A673 (cell line): ENCODE results near the gene ITGB6. TPM values are rescaled to one million over a fixed set of nuclear protein-coding genes. Genes with fewer than 3 reads are reported as not detected.

Experiments
- Bru-seq: library from RNA; stranded (reverse); fragments of 400-500 nt; gene quantifications from one replicate; lab custom pipeline; 2021; lab: Mats Ljungman, UMichigan
- BruChase-seq, 2 experiments: library from RNA; stranded (reverse); fragments of 400-500 nt; gene quantifications; one replicate each; lab custom pipeline; 2021; lab: Mats Ljungman, UMichigan
- BruUV-seq: library from RNA; stranded (reverse); fragments of 400-500 nt; replicated peaks from 2 replicates; lab custom pipeline; 2021; lab: Mats Ljungman, UMichigan
- CTCF ChIA-PET: fragments of 300-600 bp; sonication (Branson Sonifier 250); formaldehyde crosslinking; loops from one replicate; lab custom pipeline; 2022; ENCODE audit warnings: antibody characterized with exemption; lab: Charles Lee
- POLR2A ChIA-PET: fragments of 300-600 bp; sonication (Branson Sonifier 250); formaldehyde crosslinking; loops from one replicate; lab custom pipeline; 2022; ENCODE audit warnings: antibody characterized with exemption; ENCODE audit not compliant: low non-redundant PET; lab: Charles Lee
- DNase-seq: peaks from one replicate; pipeline ENCODE4 v3.0.0-alpha.2; 2015; ENCODE audit warnings: low spot score
- H3K27ac ChIP-seq: fragments of 200-600 bp; sonication (generic); 2 replicates; pipeline ENCODE4 v1.5.1; 2016; ENCODE audit warnings: mixed run types, low read depth, mild to moderate bottlenecking, mixed read lengths, antibody characterized with exemption, low read length; ENCODE audit not compliant: poor library complexity, severe bottlenecking
- H3K27me3 ChIP-seq: fragments of 200-600 bp; sonication (generic); replicated peaks from 2 replicates; pipeline ENCODE4 v1.6.1; 2017; ENCODE audit warnings: mixed run types, low read depth, mild to moderate bottlenecking, mixed read lengths, antibody characterized with exemption, low read length; ENCODE audit not compliant: insufficient read depth, poor library complexity
- H3K36me3 ChIP-seq: fragments of 200-600 bp; sonication (generic); 2 replicates; pipeline ENCODE4 v1.6.1; 2016; ENCODE audit warnings: mixed run types, mild to moderate bottlenecking, mixed read lengths, antibody characterized with exemption, low read length; ENCODE audit not compliant: insufficient read depth, poor library complexity, severe bottlenecking
- H3K4me1 ChIP-seq: fragments of 200-600 bp; sonication (generic); 2 replicates; pipeline ENCODE4 v1.6.1; 2017; ENCODE audit warnings: mixed run types, mild to moderate bottlenecking, mixed read lengths, antibody characterized with exemption, low read length; ENCODE audit not compliant: insufficient read depth, poor library complexity, severe bottlenecking
- H3K4me3 ChIP-seq: fragments of 200-600 bp; sonication (generic); 2 replicates; pipeline ENCODE4 v1.5.1; 2016; ENCODE audit warnings: low read depth, mixed run types, mild to moderate bottlenecking, mixed read lengths, low read length; ENCODE audit not compliant: poor library complexity, severe bottlenecking
- H3K9me3 ChIP-seq: fragments of 200-600 bp; sonication (generic); 2 replicates; pipeline ENCODE4 v1.6.1; 2016; ENCODE audit warnings: mixed run types, low read depth, mild to moderate bottlenecking, mixed read lengths, antibody characterized with exemption, low read length; ENCODE audit not compliant: poor library complexity, severe bottlenecking
- CTCF ChIP-seq: fragments of 300-800, 200-600 bp; sonication (generic); conservative IDR thresholded peaks from 2 replicates; pipeline ENCODE4 v1.5.1; 2017; ENCODE audit warnings: low read depth, mild to moderate bottlenecking, antibody characterized with exemption, low read length, moderate library complexity, mixed read lengths
- EZH2 ChIP-seq: fragments of 200-600 bp; sonication (generic); IDR thresholded peaks from 2 replicates; pipeline ENCODE4 v1.6.1; 2017; ENCODE audit warnings: borderline replicate concordance, low read depth, mild to moderate bottlenecking, mixed read lengths, antibody characterized with exemption, low read length; ENCODE audit not compliant: poor library complexity, severe bottlenecking
- intact Hi-C: fragments of 100-400 bp; cut with micrococcal nuclease; formaldehyde crosslinking; loops from one replicate; pipeline ENCODE4 v1.10.0; 2022; ENCODE audit not compliant: unreplicated experiment
- long read RNA-seq: library from polyadenylated mRNA; stranded (forward); transcript quantifications from one replicate; pipeline ENCODE4 v2.0.0, GENCODE V29; 2022
- total RNA-seq: library from RNA; stranded (reverse); gene quantifications from 2 replicates; pipeline ENCODE4 v1.2.3, GENCODE V29; 2021

ITGB6 gene
- total RNA-seq = not detected in 2 replicates
- percentile 6 among the genes with signal in this experiment for Bru-seq, nascent RNA
- percentile 11 among the genes with signal in this experiment for BruChase-seq, experiment 1, labeled RNA remaining after a 2-hour chase
- percentile 4 among the genes with signal in this experiment for BruChase-seq, experiment 2, labeled RNA remaining after a 6-hour chase
- long read RNA-seq = 0 reads

DNA sequence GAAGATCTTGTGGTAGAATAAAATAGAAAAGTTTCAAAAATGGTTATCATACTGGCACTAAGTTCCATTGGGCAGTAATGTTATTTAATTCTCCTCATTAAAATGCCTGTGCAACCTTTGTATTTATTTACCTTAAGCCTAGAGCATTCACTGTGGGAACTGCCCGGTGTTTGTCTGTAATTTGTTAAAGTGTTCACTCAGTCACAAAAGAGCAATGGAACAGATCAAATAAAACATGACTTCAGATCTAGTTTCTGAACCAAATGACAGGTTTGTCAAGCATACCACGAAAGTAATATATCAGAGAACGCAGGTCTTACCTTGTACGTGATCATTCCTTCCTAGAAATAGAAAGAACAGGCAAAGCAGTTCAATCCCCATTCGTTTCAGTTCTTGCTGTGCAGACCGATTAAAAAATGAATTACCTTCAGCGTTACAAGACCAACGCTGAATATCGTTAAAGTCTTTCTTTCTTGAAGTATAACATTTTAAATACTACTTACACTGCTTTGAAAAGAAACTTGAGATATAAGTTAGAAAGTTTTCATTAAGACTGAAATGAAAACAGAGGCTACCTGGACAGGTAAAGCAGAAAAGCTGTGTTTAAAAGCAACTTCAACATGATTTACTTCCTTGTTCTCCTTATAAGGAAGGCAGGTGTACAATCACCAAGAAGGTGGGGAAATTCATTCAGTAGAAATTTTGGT is at the start of gene ITGB6:
Gene ITGB6 (minus strand): TSS at position 590 of the 707 bp plus-strand sequence. CDS start 209 bp downstream, at position 381.
- POLR2A ChIA-PET = no interaction called here

DNA sequence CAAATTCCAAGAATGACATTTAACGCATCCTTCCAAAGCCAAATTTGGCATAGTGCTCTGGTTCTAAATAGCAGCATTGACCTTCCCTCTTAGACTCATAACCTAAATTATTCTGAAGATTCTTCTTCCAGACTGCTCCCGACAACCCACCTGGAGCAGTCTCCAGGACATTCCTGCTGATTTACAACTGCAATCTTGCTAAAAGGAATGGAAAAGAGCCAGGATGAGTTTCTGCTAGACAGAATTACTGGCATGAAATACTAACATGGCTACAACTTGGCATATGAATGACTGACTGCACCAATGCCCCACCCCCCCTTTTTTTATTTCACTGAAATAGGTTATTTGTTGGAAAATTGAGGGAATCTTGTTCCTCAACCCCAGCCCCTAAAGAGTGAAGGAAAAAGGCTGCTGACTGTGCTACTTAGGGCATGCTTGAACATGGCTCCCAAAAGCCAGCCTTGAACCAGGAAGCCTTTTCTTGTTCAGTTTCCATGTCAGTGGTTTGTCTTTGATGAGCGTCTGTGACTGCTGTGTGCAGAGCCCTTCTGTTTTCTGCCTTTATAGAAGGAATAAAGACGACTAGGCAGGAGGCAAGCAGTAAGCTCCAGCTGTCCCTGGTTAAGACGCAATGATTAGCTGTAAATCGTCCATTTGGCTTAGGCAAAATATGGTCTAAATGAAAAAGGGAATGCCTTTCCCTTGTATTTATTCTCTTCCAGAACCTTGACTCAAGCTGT is 47.4 kb upstream of the ITGB6 start:
- TF ChIP-seq CTCF (no peak), EZH2 (no peak)
- no peaks in the 10 kb centered on the region for H3K9me3 ChIP-seq
- no peak for DNase-seq
- ChIA-PET POLR2A (no interaction called here), CTCF (no interaction called here)
- H3K36me3 ChIP-seq = no peaks in the 10 kb centered on the region
- H3K27ac ChIP-seq = no peak overlapping the region
- no TSS peak for BruUV-seq
- no peaks in the 10 kb centered on the region for H3K27me3 ChIP-seq
- H3K4me3 ChIP-seq = no peak overlapping the region
- intact Hi-C loops = no loop called here
- H3K4me1 ChIP-seq = no peaks in the 10 kb centered on the region

More for the DNA sequence above, at the start of gene ITGB6:
- intact Hi-C loops = no loop called here
- H3K27ac ChIP-seq = no peak within 1 kb of the TSS
- peaks cover 5% of the 10 kb centered on the region for H3K27me3 ChIP-seq
- BruUV-seq = no TSS peak
- no peaks in the 10 kb centered on the region for H3K4me1 ChIP-seq
- no peak within 1 kb of the TSS for H3K4me3 ChIP-seq
- no peak for TF ChIP-seq CTCF
- no peak for TF ChIP-seq EZH2
- CTCF ChIA-PET = no interaction called here
- no peaks in the 10 kb centered on the region for H3K9me3 ChIP-seq
- no peak for DNase-seq
- no peaks in the 10 kb centered on the region for H3K36me3 ChIP-seq

- BruUV-seq = no TSS peak
- TF ChIP-seq CTCF (no peak), EZH2 (no peak)
- H3K36me3 ChIP-seq = no peaks in the 10 kb centered on the region
- H3K27ac ChIP-seq = no peak overlapping the region
- H3K4me3 ChIP-seq = no peak overlapping the region
- intact Hi-C loops = no loop called here
- no peaks in the 10 kb centered on the region for H3K4me1 ChIP-seq
- H3K9me3 ChIP-seq = no peaks in the 10 kb centered on the region
- POLR2A ChIA-PET = no interaction called here
- DNase-seq = no peak
- CTCF ChIA-PET = interaction anchor here (0.6 kb wide), 1 partner anchor 20 kb away, joined by 3 read pairs; no protein-coding TSS in a partner anchor
- H3K27me3 ChIP-seq = no peaks in the 10 kb centered on the region
Measured at GRCh38 chr2:160246356-160246755, 46.3 kb upstream of the ITGB6 start.
